HG03097 (cell line): Measurements from ENCODE around the gene RBM7.
A peak's percentile ranks its signal among the peaks of the same experiment; 100 is the strongest.

ENCODE experiments used
- ATAC-seq: cut with Tn5 transposase; IDR thresholded peaks from one replicate; pipeline ENCODE4 v1.9.1; 2021; ENCODE audit not compliant: unreplicated experiment, low FRiP score

Gene RBM7, protein sequence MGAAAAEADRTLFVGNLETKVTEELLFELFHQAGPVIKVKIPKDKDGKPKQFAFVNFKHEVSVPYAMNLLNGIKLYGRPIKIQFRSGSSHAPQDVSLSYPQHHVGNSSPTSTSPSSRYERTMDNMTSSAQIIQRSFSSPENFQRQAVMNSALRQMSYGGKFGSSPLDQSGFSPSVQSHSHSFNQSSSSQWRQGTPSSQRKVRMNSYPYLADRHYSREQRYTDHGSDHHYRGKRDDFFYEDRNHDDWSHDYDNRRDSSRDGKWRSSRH

DNA sequence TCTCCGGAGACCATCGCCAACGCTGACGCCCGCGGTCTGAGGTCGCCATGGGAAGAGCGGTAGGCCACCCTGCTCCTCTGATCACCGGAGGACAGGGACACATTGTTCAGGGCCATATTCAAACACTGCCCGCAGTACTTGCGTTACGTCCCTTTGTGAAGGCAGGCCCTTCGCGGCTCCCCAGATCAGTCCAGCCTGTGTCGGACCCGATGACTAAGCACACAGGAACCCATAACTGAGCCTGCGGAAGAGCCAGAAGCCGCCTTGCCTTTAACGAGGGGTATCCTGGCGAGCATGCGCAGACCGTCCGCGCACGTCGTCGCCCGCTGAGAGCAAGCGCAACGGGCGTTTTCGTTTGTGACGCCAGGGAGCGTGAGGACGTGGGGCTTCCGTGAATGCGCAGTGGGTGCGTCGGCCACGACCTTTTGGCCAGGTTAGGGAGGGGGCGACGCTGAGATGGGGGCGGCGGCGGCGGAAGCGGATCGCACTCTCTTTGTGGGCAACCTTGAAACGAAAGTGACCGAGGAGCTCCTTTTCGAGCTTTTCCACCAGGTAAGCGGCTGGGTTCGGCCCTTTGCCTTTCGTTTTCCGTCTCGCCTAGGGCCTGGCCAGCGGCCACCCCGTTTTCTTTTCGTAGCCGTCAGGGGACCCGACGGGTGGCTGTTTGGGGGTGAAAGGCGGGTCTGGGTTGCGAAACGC lies at the start of gene RBM7, which contains the start of gene C11orf71:
RBM7 (plus strand) TSS at position 451 of the 699 bp plus-strand sequence; CDS start at position 457, 6 bp downstream.
C11orf71 (minus strand) TSS at position 296 of the 699 bp plus-strand sequence; CDS start at position 116, 180 bp downstream.
- peak; percentile 96 for ATAC-seq

DNA sequence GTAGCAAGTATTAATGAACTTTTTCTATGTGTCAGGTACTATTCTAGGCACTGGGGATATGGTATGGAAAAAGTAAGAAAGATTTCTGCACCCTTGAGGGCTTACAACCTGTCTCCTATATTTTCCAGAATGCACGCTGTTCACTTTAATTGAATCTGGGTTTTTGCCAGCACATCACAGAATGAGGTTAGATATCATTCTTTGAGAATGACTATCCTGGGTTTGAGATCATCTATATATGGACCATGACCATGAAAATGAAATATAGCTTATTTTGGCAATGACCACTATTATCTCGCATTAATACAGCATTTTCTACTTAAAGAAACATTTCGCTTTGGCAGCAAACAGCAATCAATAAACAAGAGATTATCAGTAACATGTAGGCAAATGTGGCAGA lies 47.0 kb upstream of the RBM7 start:
- ATAC-seq = no peak

DNA sequence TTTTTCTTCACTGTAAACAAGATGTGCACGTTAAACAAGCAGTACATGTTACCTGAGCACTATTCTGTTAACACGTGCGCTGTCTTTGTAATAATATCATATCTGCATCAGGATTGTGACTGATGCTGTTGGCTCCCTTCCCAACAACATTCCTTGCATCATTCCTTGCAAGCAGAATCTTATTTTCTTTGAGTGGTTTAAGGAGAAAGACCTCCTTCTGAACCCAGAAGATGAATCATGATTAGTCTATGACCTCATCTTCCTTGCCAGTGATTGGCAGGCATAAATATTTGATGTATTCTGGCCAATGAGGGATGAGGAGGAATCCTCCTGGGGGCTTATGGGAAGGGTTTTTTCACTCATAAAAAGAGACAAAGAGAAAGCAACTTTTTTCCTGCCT lies 46.4 kb upstream of the RBM7 start:
- ATAC-seq = no peak

DNA sequence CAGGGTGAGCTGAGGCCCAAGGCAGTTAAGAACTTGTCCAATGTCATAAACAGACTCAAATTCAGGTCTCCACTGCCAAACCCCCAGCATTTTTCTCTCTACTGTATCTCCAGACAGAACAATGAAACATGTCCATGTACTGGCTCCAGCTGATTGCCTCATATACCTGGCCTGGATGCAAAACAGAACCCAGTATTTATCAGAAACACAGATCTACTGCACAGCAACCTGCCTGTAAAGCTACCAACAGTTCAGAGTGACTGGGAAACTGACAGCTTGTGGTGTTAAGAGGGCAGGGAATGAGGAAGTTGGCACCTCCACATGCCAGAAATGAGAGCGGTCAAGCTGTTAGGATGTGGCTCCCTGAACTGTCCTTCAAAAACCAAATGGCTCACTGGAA lies 41.8 kb upstream of the RBM7 start:
- no peak for ATAC-seq

DNA sequence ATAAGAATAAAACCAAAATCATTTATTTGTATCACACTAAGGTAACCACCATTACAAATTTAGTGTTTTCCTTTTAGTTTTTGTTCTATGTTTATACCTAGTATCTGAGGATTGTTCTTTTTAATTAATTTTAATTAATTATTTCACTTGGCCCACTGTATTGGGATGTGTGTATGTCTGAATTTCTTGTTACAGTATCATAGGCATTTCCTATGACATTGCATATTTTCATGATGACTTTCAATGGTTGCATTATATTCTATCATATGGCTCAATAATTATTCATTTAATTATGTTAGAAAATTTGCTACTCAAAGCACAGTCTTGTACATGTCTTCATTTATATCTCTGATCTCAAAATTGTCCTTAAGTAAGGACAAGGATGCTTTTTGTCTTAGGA lies 41.1 kb upstream of the RBM7 start:
- no peak for ATAC-seq

DNA sequence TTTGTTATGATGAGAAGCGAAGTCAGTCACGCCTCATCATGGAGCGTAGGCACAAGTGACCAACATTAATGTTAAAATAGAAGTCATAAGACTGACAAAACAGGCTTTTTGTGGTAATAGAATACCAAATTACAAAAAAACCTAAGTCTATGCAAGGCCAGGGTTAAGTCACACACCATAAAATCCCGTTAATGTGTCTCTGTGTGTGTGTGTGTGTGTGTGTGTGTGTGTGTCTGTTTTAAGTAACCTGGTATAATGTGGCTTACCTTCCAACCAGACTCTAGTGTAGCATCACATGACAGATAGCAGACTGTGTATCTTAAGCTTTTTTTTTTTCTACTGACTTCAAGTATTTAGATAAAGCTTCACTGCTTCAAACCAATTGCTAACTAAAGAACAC lies 38.1 kb upstream of the RBM7 start:
- ATAC-seq = no peak

DNA sequence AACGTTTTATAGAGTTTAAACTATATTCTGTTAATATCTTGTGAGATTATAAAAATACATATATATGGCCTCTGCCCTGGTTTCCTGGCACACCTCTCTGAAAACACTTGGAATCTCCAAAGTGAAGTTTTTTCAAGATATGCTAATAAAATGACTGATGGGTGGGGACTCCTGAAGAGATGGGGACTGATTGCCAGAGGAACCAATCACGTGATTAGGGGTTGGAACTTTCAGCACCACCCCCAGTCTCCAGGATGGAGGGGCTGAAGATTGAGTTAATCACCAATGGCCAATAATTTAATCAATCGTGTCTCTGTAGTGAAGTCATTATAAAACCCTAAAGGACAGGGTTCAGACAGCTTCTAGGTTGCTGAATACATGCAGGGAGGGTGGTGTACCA lies 37.5 kb upstream of the RBM7 start:
- ATAC-seq = no peak

DNA sequence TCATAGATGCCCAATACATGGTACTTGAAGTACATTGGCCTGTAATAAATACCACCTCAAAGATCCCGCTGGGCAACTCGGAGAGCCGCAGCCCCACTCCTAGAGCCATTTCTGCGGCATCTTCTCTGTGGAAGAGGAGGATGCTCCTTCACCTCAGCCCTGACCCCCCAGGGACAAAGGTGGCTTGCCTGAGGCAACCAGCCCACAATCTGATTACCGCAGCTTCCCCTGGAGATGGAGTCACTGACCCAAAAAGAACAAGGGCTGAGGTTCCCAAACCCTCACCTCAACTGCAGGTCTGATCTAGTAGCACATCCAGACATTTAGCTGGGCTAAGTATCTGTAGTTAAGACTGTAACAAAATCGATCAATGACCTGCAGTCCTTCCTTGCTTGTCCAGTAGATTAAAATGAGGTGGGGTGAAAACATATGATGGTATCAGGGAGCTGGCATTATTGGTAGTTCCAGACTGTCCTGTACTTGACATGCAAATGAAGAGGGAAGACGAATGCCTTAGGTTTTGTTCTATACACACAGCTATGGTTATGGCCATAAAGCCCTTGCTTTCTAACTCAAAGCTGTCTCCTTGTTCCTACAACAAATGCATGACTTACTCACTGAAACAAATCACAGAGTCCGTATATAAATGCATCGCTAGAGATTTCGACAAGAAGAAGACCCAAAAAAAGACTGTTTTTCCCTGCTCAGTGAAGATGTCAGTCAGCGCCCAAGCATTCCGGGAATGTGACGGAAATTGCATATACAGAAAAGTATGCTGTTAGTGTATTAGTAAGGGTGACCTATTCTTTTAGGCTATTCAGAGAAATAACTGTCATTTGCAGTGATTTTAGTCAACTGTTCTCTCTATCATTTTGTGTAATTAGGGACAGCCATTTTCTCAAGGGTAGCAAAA lies 33.9 kb upstream of the RBM7 start:
- ATAC-seq = no peak

DNA sequence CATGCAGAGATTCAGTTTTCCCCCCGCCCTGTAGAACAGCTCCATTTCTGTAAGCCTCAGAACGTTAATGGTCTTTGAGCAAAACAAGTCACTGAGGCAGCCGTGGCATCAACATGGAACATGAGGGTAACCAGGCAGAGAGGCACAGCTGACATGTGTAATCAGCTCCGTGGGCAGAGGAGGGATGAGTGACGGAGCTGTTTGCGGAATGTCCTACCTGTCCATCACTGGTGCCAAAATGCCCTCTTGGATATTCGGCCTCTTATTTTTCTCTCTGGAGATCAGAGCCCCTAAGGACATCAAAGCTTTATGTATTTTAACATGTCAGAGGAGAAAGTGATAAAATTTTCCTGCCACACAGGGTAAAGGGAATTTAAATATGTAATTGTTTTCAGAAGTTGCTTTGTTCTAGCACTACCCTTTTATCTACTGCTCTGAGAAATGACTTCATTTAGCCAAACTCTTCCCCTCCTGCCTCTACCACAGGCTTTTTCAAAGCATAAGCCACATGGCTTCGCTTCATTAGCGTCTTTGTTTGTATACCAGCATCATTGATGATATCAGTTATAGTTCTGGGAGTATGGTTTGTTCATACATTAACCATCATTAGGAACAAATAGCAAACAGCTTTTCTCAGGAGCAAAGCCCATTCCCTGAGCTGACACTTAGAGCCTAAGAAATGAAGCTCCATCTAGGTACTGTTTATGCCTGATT lies 33.1 kb upstream of the RBM7 start:
- no peak for ATAC-seq

DNA sequence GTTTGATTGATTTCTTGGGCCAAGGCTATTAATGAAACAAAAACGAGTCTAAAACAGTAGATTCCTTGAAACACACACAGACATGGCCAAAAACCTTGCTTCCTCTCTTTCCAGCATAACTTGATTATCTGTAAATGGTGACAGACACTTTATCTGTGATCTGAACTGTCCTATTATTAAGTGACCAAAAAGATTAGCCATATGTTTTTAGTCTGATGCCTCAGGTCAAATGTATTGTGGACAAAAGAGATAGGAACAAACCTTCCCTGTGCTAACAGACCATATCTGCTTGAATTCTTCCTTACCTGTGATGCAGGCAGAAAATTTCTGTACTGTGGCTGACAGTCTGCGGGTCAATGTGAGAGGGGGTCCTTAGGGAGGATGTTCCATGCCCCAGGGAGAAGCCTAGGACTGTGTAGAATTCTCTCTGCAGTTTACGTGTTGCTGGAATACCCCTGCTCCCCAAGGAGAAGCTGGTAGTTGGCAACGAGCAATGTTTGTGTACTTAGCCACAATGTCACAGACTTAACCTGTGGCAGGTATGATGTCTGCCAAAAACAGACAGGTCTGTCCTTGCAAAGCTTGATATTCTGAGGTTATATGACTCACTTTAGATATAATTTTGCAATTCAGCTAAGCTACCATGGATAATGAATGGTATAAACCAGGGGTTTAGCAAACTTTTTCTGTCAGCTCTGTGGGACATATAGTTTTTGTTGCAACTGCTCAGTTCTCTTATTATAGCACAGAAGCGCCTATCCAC lies 31.4 kb upstream of the RBM7 start:
- no peak for ATAC-seq

DNA sequence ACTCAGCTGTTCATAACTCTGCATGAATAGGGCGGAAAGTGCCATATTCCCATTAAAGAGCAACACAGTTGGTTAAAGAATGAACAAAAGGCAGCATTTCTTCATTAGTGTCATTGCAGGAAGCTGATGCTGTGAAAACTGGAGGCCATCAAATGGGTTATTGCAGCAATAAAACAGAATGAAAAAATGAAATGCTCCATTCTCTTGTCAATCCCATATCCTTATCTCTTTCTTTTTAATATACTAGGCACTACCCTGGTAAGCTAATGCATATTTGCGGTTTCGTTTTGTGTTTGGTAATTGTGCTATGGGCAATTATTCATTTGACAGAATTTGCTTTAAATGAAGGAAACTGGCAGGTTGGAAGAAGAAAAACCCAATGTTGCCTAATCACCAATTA lies 25.4 kb upstream of the RBM7 start:
- ATAC-seq = no peak

DNA sequence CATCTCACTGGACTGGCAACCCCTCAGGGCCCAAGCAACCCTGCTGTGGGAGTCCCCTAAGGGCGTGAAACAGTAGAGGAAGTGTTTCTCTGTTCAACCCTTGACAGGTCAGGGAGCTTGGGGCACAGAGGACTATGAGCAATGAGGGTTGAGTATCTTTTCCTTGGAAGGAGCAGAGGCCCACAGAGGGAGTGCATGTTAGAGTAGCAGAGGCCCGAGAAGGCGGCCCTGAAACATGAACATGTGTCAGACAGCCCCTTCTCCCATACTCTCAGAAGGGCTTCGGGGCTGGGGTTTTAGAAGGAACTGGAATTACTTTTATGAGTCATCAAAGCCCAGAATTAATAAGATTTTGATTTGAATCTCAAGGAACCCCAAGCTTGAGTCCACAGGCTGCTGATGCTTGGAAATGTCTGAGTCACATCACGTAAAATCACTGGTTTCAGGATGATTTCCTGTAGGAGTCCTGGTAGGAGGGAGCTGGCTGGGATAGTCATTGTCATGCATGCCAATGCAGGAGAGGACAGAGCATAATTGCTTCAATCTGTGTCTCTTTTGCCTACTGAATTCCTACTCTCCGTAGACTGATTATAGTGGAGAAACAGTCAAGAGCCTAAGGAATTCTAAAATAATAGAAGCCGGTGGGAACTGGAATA lies 22.7 kb upstream of the RBM7 start:
- no peak for ATAC-seq

DNA sequence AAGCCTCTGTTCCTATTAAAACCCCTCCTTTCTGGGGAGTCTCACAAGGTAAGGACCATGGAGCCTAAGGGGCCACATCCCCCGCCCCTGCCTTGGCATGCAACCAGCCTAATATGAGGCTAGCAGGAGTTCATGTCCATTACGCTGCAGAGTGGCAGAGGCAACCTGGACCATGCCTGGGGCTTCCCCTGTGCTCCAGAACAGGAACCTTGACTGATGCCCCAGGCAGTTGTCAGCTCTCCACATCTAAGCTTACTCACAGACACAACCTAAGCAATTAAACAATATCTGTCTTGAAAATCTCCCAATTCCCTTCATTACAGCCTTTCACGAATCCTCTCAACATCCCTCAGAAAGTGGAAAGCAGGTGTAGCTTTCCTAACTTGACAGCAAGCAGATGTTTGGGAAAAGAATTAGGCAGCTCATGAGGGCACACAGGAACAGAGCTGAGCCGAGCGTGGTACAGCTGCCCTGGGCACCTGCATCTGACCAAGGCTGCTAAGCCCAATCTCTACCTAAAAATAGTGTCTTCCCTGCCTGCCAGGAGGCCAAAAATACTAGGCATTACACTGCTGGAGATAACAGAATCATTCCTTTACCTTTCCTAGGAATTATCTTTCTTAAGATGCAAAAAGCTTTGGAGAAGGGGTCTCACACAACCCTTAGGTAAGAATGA lies 20.9 kb upstream of the RBM7 start:
- ATAC-seq = no peak

DNA sequence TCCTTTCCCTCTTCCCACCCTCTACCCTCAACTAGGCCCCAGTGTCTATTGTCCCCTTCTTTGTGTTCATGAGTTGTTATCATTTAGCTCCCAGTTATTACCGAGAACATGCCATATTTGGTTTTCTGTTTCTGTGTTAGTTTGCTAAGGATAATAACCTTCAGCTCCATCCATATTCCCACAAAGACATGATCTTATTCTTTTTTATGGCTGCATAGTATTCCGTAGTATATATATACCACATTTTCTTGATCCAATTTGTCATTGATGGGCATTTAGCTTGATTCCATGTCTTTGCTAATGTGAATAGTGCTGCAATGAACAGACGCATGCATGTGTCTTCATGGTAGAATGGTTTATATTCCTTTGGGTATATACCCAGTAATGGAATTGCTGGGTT lies 18.0 kb upstream of the RBM7 start:
- ATAC-seq = no peak

DNA sequence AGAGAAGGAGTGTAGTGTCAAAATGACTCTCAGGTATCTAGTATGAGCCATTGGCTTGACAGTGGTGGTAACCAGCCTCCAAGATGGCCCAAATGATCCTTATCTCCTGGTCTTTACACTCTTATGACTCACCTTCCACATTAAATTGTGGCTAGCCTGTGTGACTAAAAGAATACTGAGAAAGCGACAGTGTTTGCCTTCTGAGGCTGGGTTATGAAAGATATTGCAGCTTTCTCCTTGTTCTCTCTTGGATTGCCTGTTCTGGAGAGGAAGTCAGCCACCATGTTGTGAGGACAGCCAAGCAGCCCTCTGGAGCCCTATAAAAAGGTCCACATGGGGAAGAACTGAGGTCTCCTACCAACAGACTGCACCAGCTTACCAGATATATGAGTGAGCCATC lies 16.0 kb upstream of the RBM7 start:
- ATAC-seq = no peak

DNA sequence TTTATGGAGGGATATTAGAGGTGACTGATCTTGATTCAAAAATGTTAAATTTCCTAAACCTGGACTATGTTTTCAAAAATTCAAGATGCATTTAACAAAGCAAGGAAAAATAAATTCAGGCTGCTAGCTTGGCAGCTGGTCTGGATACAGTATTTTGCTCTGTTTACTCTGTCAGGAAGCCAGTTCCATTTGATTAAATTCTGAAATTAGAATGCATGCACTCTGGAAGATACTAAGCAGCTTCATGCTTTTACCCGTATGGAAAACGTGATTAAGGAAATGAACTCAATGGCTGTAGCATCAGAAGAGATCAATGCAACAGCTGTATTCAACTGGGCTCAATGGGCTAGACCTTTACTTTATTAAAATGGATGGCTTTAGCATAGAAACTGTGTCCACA lies 14.3 kb upstream of the RBM7 start:
- ATAC-seq = no peak

DNA sequence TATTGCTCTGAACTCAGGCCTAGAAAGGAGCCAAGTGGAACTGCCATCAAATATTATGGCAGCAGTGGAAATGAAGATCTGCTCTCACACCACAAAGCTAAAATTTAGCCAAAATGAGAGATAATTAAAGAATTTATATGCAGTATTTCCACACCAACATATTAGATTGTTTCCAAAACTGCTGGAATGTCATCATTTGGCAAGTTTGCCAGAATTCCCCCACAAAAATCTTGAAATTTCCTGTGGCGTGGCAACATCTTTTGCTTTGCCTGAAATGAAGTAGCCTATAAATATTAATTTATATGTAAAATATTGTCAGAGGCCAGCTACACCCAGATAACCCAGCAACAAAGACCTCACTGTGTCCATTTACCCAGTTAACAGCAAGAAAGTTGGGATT lies 13.9 kb upstream of the RBM7 start:
- ATAC-seq = no peak

DNA sequence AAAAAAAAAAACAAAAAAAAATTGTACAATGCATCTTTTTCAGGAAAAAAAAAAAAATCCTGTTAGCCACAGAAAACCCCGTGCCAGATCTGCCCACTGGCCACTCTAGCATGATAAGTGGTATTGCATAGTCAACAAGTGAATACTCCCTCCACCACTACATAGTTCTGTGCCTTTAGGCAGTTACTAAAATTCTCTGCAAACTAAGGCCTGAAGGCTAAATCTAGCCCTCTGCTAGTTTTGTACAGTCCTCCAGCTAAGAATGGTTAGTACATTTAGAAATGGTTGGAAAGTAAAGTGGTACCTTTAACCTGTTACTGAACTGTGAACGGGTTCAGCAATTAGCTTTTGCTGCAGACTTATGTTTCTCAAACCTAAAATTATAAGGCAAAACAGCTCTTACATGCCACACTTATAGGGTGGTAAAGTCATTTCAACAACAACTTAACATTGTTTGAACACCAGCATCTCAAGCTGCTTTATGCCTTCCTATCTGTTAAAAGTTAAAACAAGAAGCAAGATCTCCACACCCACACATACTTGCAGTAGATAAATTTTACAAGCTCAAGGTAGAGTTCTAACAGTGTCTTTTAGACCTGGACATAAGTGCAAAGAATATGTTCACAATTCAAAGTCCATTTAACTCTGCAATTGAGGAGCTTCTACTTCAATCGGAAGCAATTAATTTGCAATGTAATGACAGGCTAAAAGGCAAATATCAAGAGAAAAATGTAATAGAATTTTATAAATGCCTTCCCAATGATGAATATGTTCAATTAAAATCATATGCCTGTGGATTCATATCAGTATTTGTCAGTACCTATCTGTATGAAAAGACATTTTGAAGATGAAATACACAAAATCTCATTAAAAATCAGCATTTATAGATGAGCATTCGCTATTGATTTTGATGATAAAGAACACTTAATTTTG lies 7.5 kb upstream of the RBM7 start:
- ATAC-seq = no peak
